Measurements from ENCODE around the gene CECR2. TPM values are rescaled to one million over a fixed set of nuclear protein-coding genes. Genes with fewer than 3 reads are reported as not detected.

The CECR2 gene
- total RNA-seq, 1 donor from 2014 or later: 5.5 TPM

Other genes starting within 250 kb of the CECR2 start
- gene TMEM121B, start 248.1 kb upstream of the CECR2 start, total RNA-seq: 1.9 TPM
- gene HDHD5, start 210.2 kb upstream of the CECR2 start, total RNA-seq: 59.8 TPM
- gene ADA2, start 150.0 kb upstream of the CECR2 start, total RNA-seq: 40.1 TPM
- 2.5 TPM for gene SLC25A18, start 194.0 kb downstream of the CECR2 start, total RNA-seq

Data from Right ventricle myocardium superior (tissue), 1 donor.